Ishikawa (cell line): ENCODE results near the gene FHIT.

Experiments used
- CREB1 ChIP-seq: IDR thresholded peaks from 2 replicates; pipeline ENCODE4 v1.6.1; 2012; ENCODE audit warnings: low read depth
- EGR1 ChIP-seq: IDR thresholded peaks from 2 replicates; pipeline ENCODE4 v1.6.1; 2012
- EP300 ChIP-seq: IDR thresholded peaks from 2 replicates; pipeline ENCODE4 v1.6.1; 2012; ENCODE audit warnings: borderline replicate concordance
- FOXM1 ChIP-seq: IDR thresholded peaks from 2 replicates; pipeline ENCODE4 v1.6.1; 2012; ENCODE audit warnings: low read depth, borderline replicate concordance
- RAD21 ChIP-seq: IDR thresholded peaks from 2 replicates; pipeline ENCODE4 v1.6.1; 2012; ENCODE audit warnings: low read depth
- TAF1 ChIP-seq: IDR thresholded peaks from 2 replicates; pipeline ENCODE4 v1.6.1; 2012; ENCODE audit warnings: low read depth, mild to moderate bottlenecking
- YY1 ChIP-seq: IDR thresholded peaks from 2 replicates; pipeline ENCODE4 v1.6.1; 2012; ENCODE audit warnings: low read depth
- TF ChIP-seq, protein P1 (sequence below): IDR thresholded peaks from 2 replicates; pipeline ENCODE4 v1.6.1; 2012; ENCODE audit warnings: low read depth, mild to moderate bottlenecking
- TF ChIP-seq, protein P2 (sequence below): IDR thresholded peaks from 2 replicates; pipeline ENCODE4 v1.6.1; 2012

DNA sequence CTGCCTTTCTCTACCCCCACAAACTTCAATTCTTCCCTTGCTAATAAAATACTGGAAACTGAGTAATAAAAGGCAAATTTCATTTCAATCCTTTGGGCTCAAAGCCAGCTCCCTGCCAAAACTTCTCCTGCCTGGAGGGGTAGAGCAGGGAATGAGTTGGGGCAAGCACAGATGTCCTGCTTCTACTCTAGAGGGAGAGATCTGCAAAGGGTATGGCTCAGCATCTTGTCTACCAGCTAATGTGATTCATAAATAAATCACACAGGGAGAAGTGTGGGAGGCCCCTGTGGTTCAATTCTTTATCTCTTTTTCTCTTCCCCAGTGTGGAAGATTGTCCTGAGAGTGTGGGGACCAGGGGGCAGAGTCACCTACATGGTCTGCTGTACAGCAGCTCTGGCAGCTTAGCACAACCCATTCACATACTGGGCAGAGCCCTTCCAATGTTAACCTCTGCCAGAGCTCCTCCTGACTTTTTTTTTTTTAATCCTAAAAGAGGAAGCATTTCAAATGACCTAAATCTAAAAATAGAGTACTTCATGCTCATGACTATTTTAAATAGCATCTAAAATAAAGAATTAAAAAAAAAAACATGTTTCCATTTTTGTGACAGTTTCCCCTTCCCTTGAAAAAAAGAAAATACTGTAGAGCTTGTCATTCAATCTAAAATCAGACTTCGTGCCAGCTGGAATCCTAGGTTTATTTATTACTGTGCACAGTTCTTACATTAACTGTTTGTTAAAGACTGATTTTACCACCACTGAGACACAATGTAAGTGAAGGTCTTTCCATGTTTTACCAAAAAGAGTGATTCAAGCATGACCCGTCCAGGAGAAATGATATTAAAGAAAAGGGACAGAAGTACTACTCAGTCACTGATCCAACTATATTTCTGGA, 1117.7 kb downstream of the FHIT start:
- TF ChIP-seq RAD21 = no peak
- no peak for TF ChIP-seq EGR1
- no peak for TF ChIP-seq CREB1
- TF ChIP-seq, protein P1, sequence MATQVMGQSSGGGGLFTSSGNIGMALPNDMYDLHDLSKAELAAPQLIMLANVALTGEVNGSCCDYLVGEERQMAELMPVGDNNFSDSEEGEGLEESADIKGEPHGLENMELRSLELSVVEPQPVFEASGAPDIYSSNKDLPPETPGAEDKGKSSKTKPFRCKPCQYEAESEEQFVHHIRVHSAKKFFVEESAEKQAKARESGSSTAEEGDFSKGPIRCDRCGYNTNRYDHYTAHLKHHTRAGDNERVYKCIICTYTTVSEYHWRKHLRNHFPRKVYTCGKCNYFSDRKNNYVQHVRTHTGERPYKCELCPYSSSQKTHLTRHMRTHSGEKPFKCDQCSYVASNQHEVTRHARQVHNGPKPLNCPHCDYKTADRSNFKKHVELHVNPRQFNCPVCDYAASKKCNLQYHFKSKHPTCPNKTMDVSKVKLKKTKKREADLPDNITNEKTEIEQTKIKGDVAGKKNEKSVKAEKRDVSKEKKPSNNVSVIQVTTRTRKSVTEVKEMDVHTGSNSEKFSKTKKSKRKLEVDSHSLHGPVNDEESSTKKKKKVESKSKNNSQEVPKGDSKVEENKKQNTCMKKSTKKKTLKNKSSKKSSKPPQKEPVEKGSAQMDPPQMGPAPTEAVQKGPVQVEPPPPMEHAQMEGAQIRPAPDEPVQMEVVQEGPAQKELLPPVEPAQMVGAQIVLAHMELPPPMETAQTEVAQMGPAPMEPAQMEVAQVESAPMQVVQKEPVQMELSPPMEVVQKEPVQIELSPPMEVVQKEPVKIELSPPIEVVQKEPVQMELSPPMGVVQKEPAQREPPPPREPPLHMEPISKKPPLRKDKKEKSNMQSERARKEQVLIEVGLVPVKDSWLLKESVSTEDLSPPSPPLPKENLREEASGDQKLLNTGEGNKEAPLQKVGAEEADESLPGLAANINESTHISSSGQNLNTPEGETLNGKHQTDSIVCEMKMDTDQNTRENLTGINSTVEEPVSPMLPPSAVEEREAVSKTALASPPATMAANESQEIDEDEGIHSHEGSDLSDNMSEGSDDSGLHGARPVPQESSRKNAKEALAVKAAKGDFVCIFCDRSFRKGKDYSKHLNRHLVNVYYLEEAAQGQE = no peak
- TF ChIP-seq EP300 = no peak
- TF ChIP-seq TAF1 = no peak
- no peak for TF ChIP-seq YY1
- TF ChIP-seq FOXM1 = no peak
- TF ChIP-seq, protein P2, sequence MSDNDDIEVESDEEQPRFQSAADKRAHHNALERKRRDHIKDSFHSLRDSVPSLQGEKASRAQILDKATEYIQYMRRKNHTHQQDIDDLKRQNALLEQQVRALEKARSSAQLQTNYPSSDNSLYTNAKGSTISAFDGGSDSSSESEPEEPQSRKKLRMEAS = no peak
